HAP-1 (cell line): ENCODE data around the gene SPSB4.
A peak's percentile ranks its signal among the peaks of the same experiment; 100 is the strongest.
"Not testable (repeated sequence)": the region's sequence is repeated elsewhere in the genome, so short reads cannot be mapped to it uniquely, and the experiment has no call there.

Source experiments
- DNase-seq, 2 experiments: peaks; one replicate each; pipeline ENCODE4 v3.0.0-alpha.2; 2016 to 2020; ENCODE audit warnings: low spot score in 2 of 2
- H3K27me3 ChIP-seq: fragments of 250-450 bp; sonication (Bioruptor Pico); 2 replicates; pipeline ENCODE4 v1.5.1; 2020; ENCODE audit warnings: low read depth, mild to moderate bottlenecking, moderate library complexity
- H3K36me3 ChIP-seq: fragments of 250-450 bp; sonication (Bioruptor Pico); replicated peaks from 2 replicates; pipeline ENCODE4 v1.5.1; 2020; ENCODE audit warnings: mild to moderate bottlenecking
- H3K4me1 ChIP-seq: fragments of 250-450 bp; sonication (Bioruptor Pico); 2 replicates; pipeline ENCODE4 v1.5.1; 2020; ENCODE audit warnings: mild to moderate bottlenecking
- H3K4me3 ChIP-seq: fragments of 250-450 bp; sonication (Bioruptor Pico); 2 replicates; pipeline ENCODE4 v1.5.1; 2020; ENCODE audit warnings: mild to moderate bottlenecking, moderate library complexity
- H3K9me3 ChIP-seq: fragments of 250-450 bp; sonication (Bioruptor Pico); 2 replicates; pipeline ENCODE4 v1.5.1; 2020; ENCODE audit warnings: mild to moderate bottlenecking, moderate library complexity
- in situ Hi-C: fragments of 300-500 bp; cut with MboI; formaldehyde crosslinking; loops from 3 replicates; pipeline ENCODE4 v1.14.3; 2020; ENCODE audit warnings: low sequenced_read_pairs, inconsistent platforms, mixed read lengths

SPSB4 gene

DNA sequence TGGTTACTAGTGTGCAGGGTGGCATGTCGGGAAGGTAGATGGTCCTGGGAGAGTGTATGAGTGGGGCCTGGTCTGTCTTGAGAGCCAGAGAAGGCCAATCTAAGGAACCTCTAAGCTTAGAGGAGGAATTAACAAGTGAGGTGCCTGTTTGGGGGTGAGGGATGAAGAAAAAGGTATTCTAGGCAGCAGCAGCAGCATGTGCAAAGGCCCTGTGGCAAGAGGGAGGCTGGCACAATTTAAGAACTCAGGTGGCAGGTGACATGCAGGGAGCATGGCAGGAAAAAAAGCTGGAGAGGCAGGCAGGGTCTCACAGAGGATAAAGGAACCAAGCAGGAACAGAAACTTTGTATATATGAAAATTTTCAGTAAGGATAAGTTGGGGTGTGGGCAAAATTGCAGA is 51.2 kb downstream of the SPSB4 start:
- no peaks in the 10 kb centered on the region for H3K4me1 ChIP-seq
- no peaks in the 10 kb centered on the region for H3K36me3 ChIP-seq
- H3K27me3 ChIP-seq: no peaks in the 10 kb centered on the region
- in situ Hi-C loops: loop anchor here (25.0 kb wide), 1 partner anchor 90 kb away; no protein-coding TSS in a partner anchor
- no peaks in the 10 kb centered on the region for H3K9me3 ChIP-seq
- H3K4me3 ChIP-seq: no peak overlapping the region
- DNase-seq: no peak

DNA sequence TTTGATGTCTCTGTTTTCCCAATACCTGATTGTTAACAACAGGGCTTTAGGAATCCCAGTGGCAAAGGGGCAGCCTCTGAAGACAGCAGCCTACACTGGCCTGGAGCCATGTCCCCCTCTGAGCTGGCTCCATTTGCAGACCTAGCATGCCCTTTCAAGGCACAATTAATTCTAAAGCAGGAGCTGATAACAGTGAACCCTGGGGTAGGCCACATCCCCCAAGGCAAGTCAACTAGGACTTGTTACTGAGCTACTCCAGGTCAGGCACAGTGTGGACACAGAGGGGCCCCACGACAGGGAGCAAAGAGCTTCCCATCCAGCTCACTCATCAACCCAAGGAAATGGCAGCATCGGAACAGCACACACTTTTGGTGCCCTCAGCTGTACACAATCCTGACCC is 51.9 kb downstream of the SPSB4 start:
- Histone ChIP-seq H3K27me3 (no peaks in the 10 kb centered on the region), H3K9me3 (no peaks in the 10 kb centered on the region), H3K36me3 (no peaks in the 10 kb centered on the region), H3K4me1 (no peaks in the 10 kb centered on the region), H3K4me3 (no peak overlapping the region)
- no peak for DNase-seq
- in situ Hi-C loops: loop anchor here (25.0 kb wide), 1 partner anchor 91 kb away; no protein-coding TSS in a partner anchor

DNA sequence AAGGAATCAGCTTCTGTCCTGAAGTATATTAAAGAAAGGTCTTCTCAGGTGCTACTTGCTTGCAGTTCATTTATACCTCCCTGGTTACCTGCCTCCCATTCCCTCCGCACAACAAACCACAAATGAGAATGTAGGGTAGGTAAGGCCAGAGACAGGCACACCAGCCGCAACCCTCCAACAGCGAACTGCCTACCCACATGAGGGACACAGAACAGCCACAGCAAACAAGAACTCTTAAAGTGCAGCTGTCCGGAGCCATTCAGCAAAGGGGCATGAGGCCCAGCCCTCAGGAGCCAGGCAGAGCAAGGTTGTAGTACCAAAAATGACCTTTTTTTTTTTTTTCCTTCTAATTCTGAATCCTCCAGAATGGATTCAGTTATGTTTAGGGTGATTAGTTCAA is 52.4 kb downstream of the SPSB4 start:
- Histone ChIP-seq H3K9me3 (no peaks in the 10 kb centered on the region), H3K27me3 (no peaks in the 10 kb centered on the region), H3K4me1 (no peaks in the 10 kb centered on the region), H3K36me3 (no peaks in the 10 kb centered on the region), H3K4me3 (no peak overlapping the region)
- DNase-seq: no peak
- in situ Hi-C loops: loop anchor here (25.0 kb wide), 1 partner anchor 91 kb away; no protein-coding TSS in a partner anchor

DNA sequence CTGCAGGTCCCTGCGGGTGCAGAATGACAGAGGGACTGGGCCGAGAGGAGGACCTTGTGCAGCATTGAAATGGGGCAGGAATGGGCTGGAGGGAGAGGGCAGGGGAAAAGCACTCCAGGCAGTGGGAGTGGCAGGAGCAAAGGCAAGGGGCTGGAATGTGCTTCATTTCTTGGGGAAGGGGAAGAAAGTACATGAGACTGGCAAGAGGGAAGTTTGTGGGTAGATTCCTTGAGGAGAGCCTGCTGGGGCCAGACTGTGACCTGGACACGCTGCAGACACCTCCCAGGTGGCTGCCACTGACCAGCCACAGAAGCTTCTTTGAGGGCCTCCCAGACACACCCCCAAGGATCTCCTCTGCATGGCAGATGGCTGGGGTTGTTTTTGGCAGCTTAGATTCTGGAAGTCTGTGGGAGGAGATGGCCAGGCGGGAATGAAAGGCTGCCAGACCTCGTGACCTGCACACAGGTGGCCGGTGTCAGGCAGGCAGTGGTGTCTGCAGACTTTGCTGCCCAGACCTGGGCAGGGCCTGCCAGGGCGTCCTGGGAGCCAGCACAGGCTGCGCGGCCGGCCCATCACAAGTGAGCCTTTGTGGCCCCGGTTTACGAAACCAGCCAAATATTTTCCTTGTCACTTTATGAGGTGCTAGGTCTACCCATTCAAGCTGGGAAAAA is 53.1 kb downstream of the SPSB4 start:
- Histone ChIP-seq H3K4me3 (no peak overlapping the region), H3K9me3 (no peaks in the 10 kb centered on the region), H3K4me1 (no peaks in the 10 kb centered on the region), H3K27me3 (no peaks in the 10 kb centered on the region), H3K36me3 (no peaks in the 10 kb centered on the region)
- DNase-seq: no peak
- in situ Hi-C loops: loop anchor here (25.0 kb wide), 1 partner anchor 92 kb away; no protein-coding TSS in a partner anchor

DNA sequence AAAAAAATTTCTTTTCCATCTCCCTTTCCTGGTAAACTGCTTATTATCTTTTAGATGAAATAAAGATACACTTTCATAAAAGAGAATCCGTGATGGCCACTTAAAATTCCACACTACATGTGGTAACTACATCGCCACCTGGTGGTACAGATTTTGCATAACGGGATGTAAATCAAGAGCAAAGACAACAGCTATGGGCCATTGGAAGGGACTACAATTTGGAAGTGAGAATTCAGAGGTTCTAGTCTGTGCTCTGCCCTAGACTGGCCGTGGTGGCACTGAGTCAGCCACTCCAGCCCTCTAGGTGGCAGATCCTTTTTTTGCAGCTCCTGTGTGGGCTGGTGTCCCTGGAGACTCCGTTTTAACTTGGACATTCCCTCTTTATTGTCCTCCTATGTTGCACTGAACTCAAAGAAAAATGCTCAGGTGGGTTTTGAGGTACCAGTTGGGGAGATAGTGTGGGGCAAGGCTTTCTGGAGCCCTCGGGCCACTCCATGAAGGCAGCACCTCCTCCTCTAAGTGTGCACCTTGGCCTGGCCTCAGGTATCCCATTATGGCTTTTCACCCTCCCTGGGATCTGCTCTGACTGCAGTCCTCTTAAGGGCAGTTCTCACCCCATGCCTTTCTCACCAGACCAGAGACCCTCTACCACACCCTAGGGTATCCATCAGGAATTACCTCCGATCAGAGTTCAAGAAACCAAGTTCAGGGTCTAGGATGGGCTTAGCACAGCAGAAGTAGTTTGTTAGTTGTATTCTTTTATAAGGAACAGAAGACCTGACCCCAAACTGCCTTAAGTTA is 54.9 kb downstream of the SPSB4 start:
- no peaks in the 10 kb centered on the region for H3K4me1 ChIP-seq
- no peaks in the 10 kb centered on the region for H3K27me3 ChIP-seq
- H3K4me3 ChIP-seq: no peak overlapping the region
- no peaks in the 10 kb centered on the region for H3K36me3 ChIP-seq
- no peaks in the 10 kb centered on the region for H3K9me3 ChIP-seq
- in situ Hi-C loops: loop anchor here (25.0 kb wide), 1 partner anchor 94 kb away; no protein-coding TSS in a partner anchor
- peak; percentile 74 to 86 for DNase-seq

DNA sequence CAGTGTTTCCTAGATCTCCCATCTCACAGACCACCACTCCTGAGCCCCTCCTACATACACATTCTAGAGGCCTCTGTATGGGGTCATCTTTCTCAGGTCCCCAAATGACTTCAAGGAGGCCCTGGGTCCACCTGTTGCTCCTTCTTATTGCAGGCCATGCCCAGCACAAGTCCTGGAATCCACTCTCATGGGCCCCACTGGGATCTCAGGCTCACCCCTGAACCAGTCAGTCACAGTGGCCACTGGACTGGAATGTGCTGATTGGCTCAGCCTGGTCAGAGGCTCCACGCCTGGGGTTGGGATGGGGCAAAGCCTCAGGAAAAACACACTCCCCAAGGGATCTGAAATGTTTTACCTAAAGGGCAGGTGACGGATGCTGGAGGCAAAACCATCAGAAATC is 55.7 kb downstream of the SPSB4 start:
- H3K4me1 ChIP-seq: no peaks in the 10 kb centered on the region
- no peaks in the 10 kb centered on the region for H3K9me3 ChIP-seq
- no peak overlapping the region for H3K4me3 ChIP-seq
- DNase-seq: no peak
- no peaks in the 10 kb centered on the region for H3K27me3 ChIP-seq
- in situ Hi-C loops: loop anchor here (25.0 kb wide), 1 partner anchor 95 kb away; no protein-coding TSS in a partner anchor
- H3K36me3 ChIP-seq: no peaks in the 10 kb centered on the region

DNA sequence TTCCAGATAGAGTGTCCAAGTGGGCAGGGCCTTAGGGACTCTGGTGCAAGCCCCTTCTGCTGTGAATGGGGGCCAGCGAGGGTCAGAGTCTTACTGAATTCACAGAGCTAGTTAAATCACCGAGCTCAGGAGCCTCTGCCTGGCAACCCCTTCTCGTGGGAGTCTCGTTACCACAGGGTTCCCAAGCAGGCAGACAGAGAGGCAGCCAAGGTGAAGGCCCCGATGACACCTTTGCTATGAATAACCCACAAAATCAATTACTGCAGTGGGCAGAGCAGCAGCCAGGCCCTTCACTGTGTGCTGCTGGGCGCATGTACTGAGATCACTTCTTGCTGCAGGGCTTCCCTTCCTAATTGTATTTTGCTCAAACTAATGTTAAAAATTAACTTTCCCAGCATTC is 56.9 kb downstream of the SPSB4 start:
- Histone ChIP-seq H3K27me3 (no peaks in the 10 kb centered on the region), H3K4me1 (no peaks in the 10 kb centered on the region), H3K36me3 (no peaks in the 10 kb centered on the region), H3K9me3 (no peaks in the 10 kb centered on the region), H3K4me3 (no peak overlapping the region)
- DNase-seq: no peak
- in situ Hi-C loops: loop anchor here (25.0 kb wide), 1 partner anchor 96 kb away; no protein-coding TSS in a partner anchor

DNA sequence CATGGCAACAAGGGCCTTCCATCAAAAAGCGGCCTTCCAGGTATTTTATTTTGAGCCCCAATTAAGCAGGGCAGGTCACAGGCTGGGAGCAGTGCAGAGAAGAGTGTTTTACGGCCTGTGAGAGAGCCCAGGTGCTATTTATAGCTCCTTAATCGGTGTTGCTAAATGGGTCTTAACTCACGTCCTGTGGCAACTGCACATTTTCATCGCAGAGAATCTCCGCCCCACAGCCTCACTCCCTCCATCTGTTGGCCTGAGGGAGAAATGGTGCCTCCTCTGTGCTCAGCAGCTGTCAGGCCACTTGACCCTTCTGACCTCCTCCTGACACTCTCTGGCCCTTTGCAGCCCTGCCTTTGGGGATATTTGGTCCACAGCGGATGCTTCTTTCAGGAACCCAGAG is 58.6 kb downstream of the SPSB4 start:
- no peak for DNase-seq
- no peaks in the 10 kb centered on the region for H3K36me3 ChIP-seq
- in situ Hi-C loops: loop anchor here (25.0 kb wide), 1 partner anchor 97 kb away; no protein-coding TSS in a partner anchor
- H3K4me3 ChIP-seq: no peak overlapping the region
- H3K9me3 ChIP-seq: no peaks in the 10 kb centered on the region
- H3K27me3 ChIP-seq: no peaks in the 10 kb centered on the region
- H3K4me1 ChIP-seq: no peaks in the 10 kb centered on the region

DNA sequence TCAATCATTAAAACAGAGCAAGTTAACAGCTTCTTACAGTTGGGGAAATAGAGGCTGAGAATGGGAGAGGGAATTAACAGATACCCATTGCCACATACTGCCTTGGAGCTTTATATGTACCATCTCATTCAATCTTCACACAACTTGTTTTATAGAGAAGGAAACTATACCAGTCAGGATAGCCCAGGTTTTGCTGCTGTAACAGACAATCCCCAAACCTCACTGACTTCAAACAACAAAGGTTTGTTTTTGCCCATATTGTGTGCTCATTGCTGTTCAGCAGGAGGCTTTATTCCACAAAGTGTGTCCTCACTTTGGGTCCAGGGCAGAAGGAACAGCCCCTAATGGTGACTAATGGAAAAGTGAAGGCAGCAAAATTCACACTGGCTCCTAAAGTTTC is 59.2 kb downstream of the SPSB4 start:
- Histone ChIP-seq H3K9me3 (no peaks in the 10 kb centered on the region), H3K4me3 (no peak overlapping the region), H3K36me3 (no peaks in the 10 kb centered on the region), H3K4me1 (no peaks in the 10 kb centered on the region), H3K27me3 (no peaks in the 10 kb centered on the region)
- no peak for DNase-seq
- in situ Hi-C loops: loop anchor here (25.0 kb wide), 1 partner anchor 98 kb away; no protein-coding TSS in a partner anchor

DNA sequence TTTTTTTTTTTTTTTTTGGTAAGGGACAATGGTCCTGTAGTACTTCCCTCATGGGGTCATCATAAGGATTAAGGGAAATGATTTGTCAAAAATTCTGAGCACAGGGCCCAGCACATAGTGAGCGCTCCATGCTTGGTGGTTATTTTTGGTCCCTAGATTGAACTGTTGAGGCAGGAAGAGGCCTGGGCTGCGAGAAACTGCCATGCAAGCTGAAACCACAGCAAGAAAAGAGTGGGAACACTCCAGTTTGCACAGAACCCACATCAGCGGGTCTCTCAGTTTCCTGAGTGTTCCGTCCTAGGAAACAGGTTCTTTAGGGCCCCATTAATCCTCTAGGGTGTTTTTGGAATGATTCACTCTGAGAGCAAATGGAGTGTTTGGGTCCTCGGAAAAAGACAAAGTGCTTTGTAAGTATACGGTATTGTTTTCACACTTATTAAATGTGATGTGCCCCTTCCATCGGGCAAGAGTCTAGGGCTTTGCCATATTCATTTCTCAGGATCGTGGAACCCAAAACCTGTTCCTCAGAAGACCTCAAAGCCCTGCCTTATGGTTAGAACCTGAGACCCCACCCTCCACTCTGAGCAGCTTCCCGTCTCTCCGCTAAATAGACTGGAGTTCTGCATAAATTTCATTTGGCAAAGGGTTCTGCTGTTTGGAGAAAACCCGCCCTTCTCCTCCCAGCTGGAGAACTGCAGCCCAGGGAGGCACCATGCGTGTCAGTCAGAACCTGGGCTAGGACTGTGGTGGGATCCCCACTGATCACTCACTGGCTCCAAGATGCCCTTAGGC is 60.4 kb downstream of the SPSB4 start:
- H3K9me3 ChIP-seq: no peaks in the 10 kb centered on the region
- no peak for DNase-seq
- no peaks in the 10 kb centered on the region for H3K4me1 ChIP-seq
- no peaks in the 10 kb centered on the region for H3K36me3 ChIP-seq
- in situ Hi-C loops: loop anchor here (25.0 kb wide), 1 partner anchor 99 kb away; no protein-coding TSS in a partner anchor
- H3K4me3 ChIP-seq: no peak overlapping the region
- H3K27me3 ChIP-seq: no peaks in the 10 kb centered on the region

DNA sequence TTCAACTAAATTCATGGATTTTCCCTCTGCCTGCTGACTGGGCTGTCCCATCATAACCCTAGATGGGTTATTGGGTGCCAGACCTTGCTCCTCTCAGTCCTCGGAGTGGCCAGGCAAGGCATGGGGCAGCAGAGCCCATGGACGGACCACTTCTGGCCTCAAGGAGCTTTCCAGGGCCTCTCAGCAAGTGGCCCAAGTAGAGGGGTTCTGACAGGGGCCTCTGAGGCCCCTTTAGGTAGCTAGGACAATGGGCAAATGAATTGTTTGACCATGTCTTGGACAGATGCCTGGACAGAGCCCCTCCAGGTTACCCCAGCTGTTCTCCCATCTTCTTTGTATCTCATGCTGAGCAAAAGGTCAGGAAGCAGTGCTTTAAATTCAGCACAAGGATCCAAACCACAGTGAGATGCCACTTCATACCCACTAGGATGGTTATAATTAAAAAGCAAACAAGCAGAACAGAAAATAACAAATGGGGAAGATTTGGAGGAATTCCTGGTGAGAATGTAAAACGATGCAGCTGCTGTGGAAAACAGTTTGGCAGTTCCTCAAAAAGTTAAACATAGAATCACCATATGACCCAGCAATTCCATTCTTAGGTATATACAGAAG is 61.6 kb downstream of the SPSB4 start:
- Histone ChIP-seq H3K9me3 (no peaks in the 10 kb centered on the region), H3K27me3 (no peaks in the 10 kb centered on the region), H3K4me3 (no peak overlapping the region), H3K4me1 (no peaks in the 10 kb centered on the region), H3K36me3 (no peaks in the 10 kb centered on the region)
- in situ Hi-C loops: loop anchor here (25.0 kb wide), 1 partner anchor 100 kb away; no protein-coding TSS in a partner anchor
- no peak for DNase-seq

DNA sequence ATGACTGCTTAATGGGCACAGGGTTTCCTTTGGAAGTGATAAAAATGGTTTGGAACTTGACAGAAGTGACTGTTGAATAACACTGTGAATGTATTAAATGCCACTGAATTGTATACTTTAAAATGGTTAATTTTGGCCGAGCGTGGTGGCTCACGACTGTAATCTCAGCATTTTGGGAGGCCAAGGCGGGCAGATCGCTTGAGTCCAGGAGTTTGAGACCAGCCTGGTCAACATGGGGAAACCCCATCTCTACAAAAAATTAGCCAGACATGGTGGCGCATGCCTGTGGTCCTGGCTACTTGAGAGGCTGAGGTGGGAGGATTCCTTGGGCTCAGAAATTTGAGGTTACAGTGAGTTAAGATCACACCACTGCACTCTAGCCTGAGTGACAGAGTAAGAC is 62.5 kb downstream of the SPSB4 start:
- DNase-seq, H3K27me3 ChIP-seq, H3K4me1 ChIP-seq, H3K4me3 ChIP-seq, H3K9me3 ChIP-seq, H3K36me3 ChIP-seq: not testable (repeated sequence)
- in situ Hi-C loops: loop anchor here (25.0 kb wide), 1 partner anchor 101 kb away; no protein-coding TSS in a partner anchor

DNA sequence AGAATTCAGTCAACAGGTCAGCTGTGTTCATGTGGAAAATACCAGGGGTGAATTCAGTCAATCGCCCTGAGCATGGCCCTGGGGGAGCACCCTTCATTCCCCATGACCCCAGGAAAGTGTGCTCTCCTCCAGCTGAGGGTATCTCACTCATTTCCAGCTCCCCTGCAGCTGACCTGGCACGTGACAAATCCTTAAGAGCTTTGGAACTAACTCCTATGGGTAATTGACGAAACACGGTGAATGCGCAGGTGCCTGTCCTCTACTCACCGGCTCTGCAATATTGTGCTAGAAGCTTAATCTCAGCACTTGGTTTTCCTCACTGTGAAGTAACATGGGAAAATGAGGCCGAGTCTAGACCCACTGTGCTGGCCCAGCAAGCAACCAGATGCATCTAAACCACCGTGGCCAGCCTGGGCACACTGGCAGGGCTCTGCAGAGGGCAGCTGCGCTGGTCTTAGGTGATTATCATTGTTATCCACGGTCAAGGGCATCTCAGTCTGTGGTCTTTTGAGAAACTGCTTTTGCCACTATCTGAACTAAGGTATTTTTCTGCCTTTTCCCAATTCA is 63.1 kb downstream of the SPSB4 start:
- no peaks in the 10 kb centered on the region for H3K36me3 ChIP-seq
- DNase-seq: no peak
- H3K9me3 ChIP-seq: no peaks in the 10 kb centered on the region
- no peaks in the 10 kb centered on the region for H3K4me1 ChIP-seq
- in situ Hi-C loops: loop anchor here (25.0 kb wide), 1 partner anchor 102 kb away; no protein-coding TSS in a partner anchor
- H3K27me3 ChIP-seq: no peaks in the 10 kb centered on the region
- H3K4me3 ChIP-seq: no peak overlapping the region
